ENCODE measurements around the gene HECTD1.
"Not testable (repeated sequence)": the region's sequence is repeated elsewhere in the genome, so short reads cannot be mapped to it uniquely, and the experiment has no call there.

HECTD1 gene

DNA sequence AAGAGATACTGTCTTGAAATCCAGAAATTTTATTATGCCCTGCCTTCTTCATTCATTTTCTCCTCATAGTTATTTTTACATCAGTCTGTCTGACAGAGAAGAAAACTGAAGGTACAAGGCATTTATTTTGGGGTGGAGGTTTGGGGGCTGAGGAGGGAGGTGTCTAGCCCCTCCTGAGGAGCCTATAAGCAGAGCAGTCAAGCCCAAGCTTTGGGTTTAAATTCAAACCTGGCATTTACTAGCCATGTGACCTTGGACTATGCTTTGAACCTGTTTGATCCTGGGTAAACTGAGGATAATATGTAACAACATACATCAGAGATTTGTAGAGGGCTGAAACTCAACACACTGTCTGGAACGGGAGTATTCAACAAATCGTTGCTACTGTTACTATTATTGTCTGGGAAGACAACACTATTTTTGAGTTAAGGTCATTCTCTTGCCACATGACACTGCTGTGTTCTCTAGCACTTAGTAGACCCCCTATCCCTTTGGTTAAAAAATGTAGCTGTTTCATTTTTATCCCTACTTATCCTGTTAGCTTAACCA, 115.4 kb downstream of the HECTD1 start:
- TF ChIP-seq ZNF274 (IDR thresholded peaks at IDR 0.05; ENCODE audit: low read depth, low read length), result no peak
- no peak overlapping the region for H3K4me3 ChIP-seq (ENCODE audit: low read length)

- no peak for TF ChIP-seq ZNF274 (IDR thresholded peaks at IDR 0.05; ENCODE audit: low read depth, low read length)
- H3K4me3 ChIP-seq (ENCODE audit: low read length), result no peak overlapping the region
Observed at GRCh38 chr14:31090883-31091764, 116.5 kb downstream of the HECTD1 start.

- not testable (repeated sequence) for H3K4me3 ChIP-seq (ENCODE audit: low read length)
Observed at GRCh38 chr14:31086466-31086865, 121.1 kb downstream of the HECTD1 start.

GRCh38 chr14:31085027-31085426, 122.6 kb downstream of the HECTD1 start:
- no peak for TF ChIP-seq ZNF274 (IDR thresholded peaks at IDR 0.05; ENCODE audit: low read depth, low read length)
- H3K4me3 ChIP-seq (ENCODE audit: low read length), result no peak overlapping the region

GRCh38 chr14:31084385-31084784, 123.2 kb downstream of the HECTD1 start:
- no peak for TF ChIP-seq ZNF274 (IDR thresholded peaks at IDR 0.05; ENCODE audit: low read depth, low read length)
- H3K4me3 ChIP-seq (ENCODE audit: low read length), result no peak overlapping the region

DNA sequence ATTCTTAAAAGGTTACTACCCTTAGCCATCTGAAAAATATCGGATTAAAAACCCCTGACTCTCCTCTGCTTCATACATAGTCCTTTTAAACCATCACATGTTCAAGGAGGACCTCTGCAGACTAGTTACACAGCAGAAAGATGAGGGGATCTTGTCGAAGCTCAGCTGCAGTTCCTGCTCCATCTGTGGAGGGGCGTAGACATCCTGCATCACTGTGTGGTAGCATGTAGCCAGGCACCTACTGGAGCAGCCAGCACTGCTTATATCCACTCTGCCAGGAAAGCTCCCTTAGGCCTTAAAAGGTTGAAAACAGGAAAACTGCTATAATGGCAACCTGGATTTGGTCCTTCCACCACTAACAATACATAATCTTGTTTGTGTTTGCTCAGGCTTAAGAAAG, 123.8 kb downstream of the HECTD1 start:
- no peak overlapping the region for H3K4me3 ChIP-seq (ENCODE audit: low read length)
- TF ChIP-seq ZNF274 (IDR thresholded peaks at IDR 0.05; ENCODE audit: low read depth, low read length), result no peak

- H3K4me3 ChIP-seq (ENCODE audit: low read length), result no peak overlapping the region
- no peak for TF ChIP-seq ZNF274 (IDR thresholded peaks at IDR 0.05; ENCODE audit: low read depth, low read length)
Observed at GRCh38 chr14:31080484-31080883, 127.1 kb downstream of the HECTD1 start.

- no peak for TF ChIP-seq ZNF274 (IDR thresholded peaks at IDR 0.05; ENCODE audit: low read depth, low read length)
- no peak overlapping the region for H3K4me3 ChIP-seq (ENCODE audit: low read length)
Observed at GRCh38 chr14:31080056-31080455, 127.5 kb downstream of the HECTD1 start.

- TF ChIP-seq ZNF274 (IDR thresholded peaks at IDR 0.05; ENCODE audit: low read depth, low read length), result no peak
Observed at GRCh38 chr14:31078766-31079165, 128.8 kb downstream of the HECTD1 start.

GRCh38 chr14:31075144-31075543, 132.4 kb downstream of the HECTD1 start:
- H3K4me3 ChIP-seq (ENCODE audit: low read length), result no peak overlapping the region
- no peak for TF ChIP-seq ZNF274 (IDR thresholded peaks at IDR 0.05; ENCODE audit: low read depth, low read length)

More at GRCh38 chr14:31078766-31079165, 128.8 kb downstream of the HECTD1 start:
- no peak overlapping the region for H3K4me3 ChIP-seq (ENCODE audit: low read length)

- no peak overlapping the region for H3K4me3 ChIP-seq (ENCODE audit: low read length)
- TF ChIP-seq ZNF274 (IDR thresholded peaks at IDR 0.05; ENCODE audit: low read depth, low read length), result no peak
Observed at GRCh38 chr14:31071151-31071550, 136.4 kb downstream of the HECTD1 start.

- no peak for TF ChIP-seq ZNF274 (IDR thresholded peaks at IDR 0.05; ENCODE audit: low read depth, low read length)
- no peak overlapping the region for H3K4me3 ChIP-seq (ENCODE audit: low read length)
Observed at GRCh38 chr14:31070431-31070830, 137.2 kb downstream of the HECTD1 start.

DNA sequence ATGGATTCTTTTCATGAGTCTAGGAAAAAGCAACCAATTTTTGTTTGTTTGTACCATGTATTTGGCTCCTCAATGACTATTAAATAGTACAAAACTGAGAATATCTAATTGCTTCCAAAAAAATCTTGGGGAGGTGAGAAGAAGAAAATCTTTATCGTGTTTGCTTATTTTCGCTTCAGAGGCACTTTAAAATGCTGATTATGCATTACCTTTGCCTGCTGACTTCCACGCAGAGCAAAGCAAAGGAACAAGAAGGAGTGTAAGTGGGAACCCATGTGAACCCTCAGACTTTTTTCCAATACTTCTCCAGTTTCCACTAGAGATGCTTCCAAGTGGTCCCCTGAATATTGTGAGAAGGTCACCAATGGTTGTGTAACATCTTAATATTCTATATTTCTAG, 138.2 kb downstream of the HECTD1 start:
- no peak overlapping the region for H3K4me3 ChIP-seq (ENCODE audit: low read length)
- no peak for TF ChIP-seq ZNF274 (IDR thresholded peaks at IDR 0.05; ENCODE audit: low read depth, low read length)

- no peak overlapping the region for H3K4me3 ChIP-seq (ENCODE audit: low read length)
- TF ChIP-seq ZNF274 (IDR thresholded peaks at IDR 0.05; ENCODE audit: low read depth, low read length), result no peak
Observed at GRCh38 chr14:31068235-31068634, 139.4 kb downstream of the HECTD1 start.

- not testable (repeated sequence) for H3K4me3 ChIP-seq (ENCODE audit: low read length)
Observed at GRCh38 chr14:31062908-31063307, 144.7 kb downstream of the HECTD1 start.

Data from GM08714 (cell line).